Testis (tissue), 2 donors: Measurements from ENCODE around the gene GNB3.

Experiments
- POLR2A ChIP-seq: fragments of 450-650 bp; IDR thresholded peaks from one replicate; pipeline ENCODE4 v1.6.1; 2017; ENCODE audit warnings: antibody characterized with exemption, mild to moderate bottlenecking, moderate library complexity
- TF ChIP-seq, protein P1 (sequence below), 3 experiments: fragments of 450-650 bp in 2 of 3; fragments of 200-600 bp in 1 of 3; sonication (generic) in 1 of 3; IDR thresholded peaks; one replicate each; pipeline ENCODE4 v1.5.1; 2016 to 2019; ENCODE audit warnings: antibody characterized with exemption in 3 of 3, mild to moderate bottlenecking in 2 of 3, moderate library complexity in 1 of 3

DNA sequence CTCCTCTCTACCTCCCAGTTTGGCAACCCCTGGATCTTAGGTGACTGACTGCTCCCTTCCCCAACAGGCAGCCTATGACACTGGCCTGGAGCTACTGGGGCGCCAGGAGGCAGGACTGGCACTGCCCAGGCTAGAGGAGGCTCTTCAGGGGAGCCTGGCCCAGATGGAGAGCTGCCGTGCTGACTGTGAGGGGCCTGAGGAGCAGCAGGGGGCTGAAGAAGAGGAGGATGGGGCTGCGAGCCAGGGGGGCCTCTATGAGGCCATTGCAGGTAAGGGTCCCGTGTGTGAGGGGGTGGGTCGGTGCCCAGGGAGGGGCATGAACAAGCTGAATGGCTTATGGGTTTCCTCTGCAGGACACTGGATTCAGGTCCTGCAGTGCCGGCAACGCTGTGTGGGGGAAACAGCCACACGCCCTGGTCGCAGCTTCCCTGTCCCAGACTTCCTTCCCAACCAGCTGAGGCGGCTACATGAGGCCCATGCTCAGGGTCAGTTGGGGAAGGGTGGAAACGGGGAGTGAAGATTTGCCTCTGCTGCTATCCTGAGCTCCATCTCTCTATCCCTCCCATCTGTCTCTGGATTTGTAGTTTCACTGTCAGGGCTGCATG, 10.3 kb upstream of the GNB3 start:
- TF ChIP-seq, protein P1, sequence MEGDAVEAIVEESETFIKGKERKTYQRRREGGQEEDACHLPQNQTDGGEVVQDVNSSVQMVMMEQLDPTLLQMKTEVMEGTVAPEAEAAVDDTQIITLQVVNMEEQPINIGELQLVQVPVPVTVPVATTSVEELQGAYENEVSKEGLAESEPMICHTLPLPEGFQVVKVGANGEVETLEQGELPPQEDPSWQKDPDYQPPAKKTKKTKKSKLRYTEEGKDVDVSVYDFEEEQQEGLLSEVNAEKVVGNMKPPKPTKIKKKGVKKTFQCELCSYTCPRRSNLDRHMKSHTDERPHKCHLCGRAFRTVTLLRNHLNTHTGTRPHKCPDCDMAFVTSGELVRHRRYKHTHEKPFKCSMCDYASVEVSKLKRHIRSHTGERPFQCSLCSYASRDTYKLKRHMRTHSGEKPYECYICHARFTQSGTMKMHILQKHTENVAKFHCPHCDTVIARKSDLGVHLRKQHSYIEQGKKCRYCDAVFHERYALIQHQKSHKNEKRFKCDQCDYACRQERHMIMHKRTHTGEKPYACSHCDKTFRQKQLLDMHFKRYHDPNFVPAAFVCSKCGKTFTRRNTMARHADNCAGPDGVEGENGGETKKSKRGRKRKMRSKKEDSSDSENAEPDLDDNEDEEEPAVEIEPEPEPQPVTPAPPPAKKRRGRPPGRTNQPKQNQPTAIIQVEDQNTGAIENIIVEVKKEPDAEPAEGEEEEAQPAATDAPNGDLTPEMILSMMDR (IDR thresholded peaks at IDR 0.05): no peak
- TF ChIP-seq POLR2A: no peak
